ENCODE results near the gene PTRH1.

GRCh38 chr9:127680846-127681245 is 34.6 kb downstream of the PTRH1 start:
- no peak for TF ChIP-seq CTCF (IDR thresholded peaks at IDR 0.05 in 4 of 5, conservative IDR thresholded peaks at IDR 0.05 in 1 of 5)
- TF ChIP-seq POLR2A (IDR thresholded peaks at IDR 0.05) = no peak
